ENCODE data around the gene PAM. TPM values are rescaled to one million over a fixed set of nuclear protein-coding genes. Genes with fewer than 3 reads are reported as not detected.

The PAM gene
- total and polyA plus RNA-seq, 4 donors = 8.2 to 27.5 (median 13.7) TPM

GRCh38 chr5:102765350-102765749, 10.2 kb downstream of the PAM start (continued):
- TF ChIP-seq ZBTB33 (IDR thresholded peaks at IDR 0.05) (no peak), NR2F2 (IDR thresholded peaks at IDR 0.05) (no peak), YY1 (IDR thresholded peaks at IDR 0.05) (no peak)
- TF ChIP-seq, protein P1, sequence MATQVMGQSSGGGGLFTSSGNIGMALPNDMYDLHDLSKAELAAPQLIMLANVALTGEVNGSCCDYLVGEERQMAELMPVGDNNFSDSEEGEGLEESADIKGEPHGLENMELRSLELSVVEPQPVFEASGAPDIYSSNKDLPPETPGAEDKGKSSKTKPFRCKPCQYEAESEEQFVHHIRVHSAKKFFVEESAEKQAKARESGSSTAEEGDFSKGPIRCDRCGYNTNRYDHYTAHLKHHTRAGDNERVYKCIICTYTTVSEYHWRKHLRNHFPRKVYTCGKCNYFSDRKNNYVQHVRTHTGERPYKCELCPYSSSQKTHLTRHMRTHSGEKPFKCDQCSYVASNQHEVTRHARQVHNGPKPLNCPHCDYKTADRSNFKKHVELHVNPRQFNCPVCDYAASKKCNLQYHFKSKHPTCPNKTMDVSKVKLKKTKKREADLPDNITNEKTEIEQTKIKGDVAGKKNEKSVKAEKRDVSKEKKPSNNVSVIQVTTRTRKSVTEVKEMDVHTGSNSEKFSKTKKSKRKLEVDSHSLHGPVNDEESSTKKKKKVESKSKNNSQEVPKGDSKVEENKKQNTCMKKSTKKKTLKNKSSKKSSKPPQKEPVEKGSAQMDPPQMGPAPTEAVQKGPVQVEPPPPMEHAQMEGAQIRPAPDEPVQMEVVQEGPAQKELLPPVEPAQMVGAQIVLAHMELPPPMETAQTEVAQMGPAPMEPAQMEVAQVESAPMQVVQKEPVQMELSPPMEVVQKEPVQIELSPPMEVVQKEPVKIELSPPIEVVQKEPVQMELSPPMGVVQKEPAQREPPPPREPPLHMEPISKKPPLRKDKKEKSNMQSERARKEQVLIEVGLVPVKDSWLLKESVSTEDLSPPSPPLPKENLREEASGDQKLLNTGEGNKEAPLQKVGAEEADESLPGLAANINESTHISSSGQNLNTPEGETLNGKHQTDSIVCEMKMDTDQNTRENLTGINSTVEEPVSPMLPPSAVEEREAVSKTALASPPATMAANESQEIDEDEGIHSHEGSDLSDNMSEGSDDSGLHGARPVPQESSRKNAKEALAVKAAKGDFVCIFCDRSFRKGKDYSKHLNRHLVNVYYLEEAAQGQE (IDR thresholded peaks at IDR 0.05) = no peak

GRCh38 chr5:102766295-102767090, 11.4 kb downstream of the PAM start:
- no peaks in the 10 kb centered on the region for H3K9me3 ChIP-seq (ENCODE audit: control insufficient read depth in 4 of 4, low read length in 3 of 4)
- TF ChIP-seq ZBTB33 (IDR thresholded peaks at IDR 0.05) (no peak), YY1 (IDR thresholded peaks at IDR 0.05) (no peak), FOXA1 (IDR thresholded peaks at IDR 0.05) (no peak), TAF1 (conservative IDR thresholded peaks at IDR 0.05) (no peak)
- peaks cover 0 to 4% (median 0%) of the 10 kb centered on the region in 4 donors for H3K4me1 ChIP-seq (ENCODE audit: control insufficient read depth in 4 of 4, insufficient read depth in 4 of 4, low read length in 3 of 4)
- no peaks in the 10 kb centered on the region for H3K36me3 ChIP-seq (ENCODE audit: control insufficient read depth in 4 of 4, insufficient read depth in 3 of 4, low read depth in 1 of 4, low read length in 3 of 4)
- H3K4me3 ChIP-seq (ENCODE audit: low read depth in 1 of 3, low read length in 3 of 3) = no peak overlapping the region
- no peak for DNase-seq (ENCODE audit: low spot score)
- no peak overlapping the region for H3K9ac ChIP-seq (ENCODE audit: low read depth in 1 of 2, low read length in 2 of 2)
- 89% methylated on average over 4 of the region's 4 CpGs for WGBS
- H3K27ac ChIP-seq (ENCODE audit: low read depth in 1 of 2, low read length in 2 of 2) = no peak overlapping the region
- peaks cover 0 to 15% (median 0%) of the 10 kb centered on the region in 4 donors for H3K27me3 ChIP-seq (ENCODE audit: control insufficient read depth in 4 of 4, insufficient read depth in 4 of 4, low read length in 3 of 4)

GRCh38 chr5:102767862-102768261, 12.8 kb downstream of the PAM start:
- Histone ChIP-seq H3K4me3 (ENCODE audit: low read depth in 1 of 3, low read length in 3 of 3) (no peak overlapping the region), H3K36me3 (ENCODE audit: control insufficient read depth in 4 of 4, insufficient read depth in 3 of 4, low read depth in 1 of 4, low read length in 3 of 4) (no peaks in the 10 kb centered on the region), H3K9me3 (ENCODE audit: control insufficient read depth in 4 of 4, low read length in 3 of 4) (no peaks in the 10 kb centered on the region), H3K4me1 (ENCODE audit: control insufficient read depth in 4 of 4, insufficient read depth in 4 of 4, low read length in 3 of 4) (peaks cover 0 to 4% (median 0%) of the 10 kb centered on the region in 4 donors), H3K27ac (ENCODE audit: low read depth in 1 of 2, low read length in 2 of 2) (no peak overlapping the region), H3K27me3 (ENCODE audit: control insufficient read depth in 4 of 4, insufficient read depth in 4 of 4, low read length in 3 of 4) (peaks cover 0 to 15% (median 0%) of the 10 kb centered on the region in 4 donors), H3K9ac (ENCODE audit: low read depth in 1 of 2, low read length in 2 of 2) (no peak overlapping the region)
- whole genome bisulfite sequencing = 88% methylated on average over 2 of the region's 2 CpGs
- no peak for DNase-seq (ENCODE audit: low spot score)
- TF ChIP-seq GABPA (IDR thresholded peaks at IDR 0.05 in 1 of 2, conservative IDR thresholded peaks at IDR 0.05 in 1 of 2) = no peak
- TF ChIP-seq FOXA2 (IDR thresholded peaks at IDR 0.05) = no peak
- TF ChIP-seq, protein P1 (IDR thresholded peaks at IDR 0.05) = no peak
- no peak for TF ChIP-seq ZBTB33 (IDR thresholded peaks at IDR 0.05)
- no peak for TF ChIP-seq TAF1 (conservative IDR thresholded peaks at IDR 0.05)
- no peak for TF ChIP-seq NR2F2 (IDR thresholded peaks at IDR 0.05)
- TF ChIP-seq JUND (IDR thresholded peaks at IDR 0.05) = no peak
